Astrocyte (in vitro differentiated cells and primary cell): ENCODE measurements around the gene HACD4.

Experiments used
- EZH2 ChIP-seq: IDR thresholded peaks from 2 replicates; pipeline ENCODE4 v1.6.1; 2012; ENCODE audit warnings: mild to moderate bottlenecking, low read length, inconsistent platforms; ENCODE audit not compliant: insufficient read depth
- TF ChIP-seq, protein P1 (sequence below): IDR thresholded peaks from 2 replicates; pipeline ENCODE4 v1.5.1; 2011; ENCODE audit warnings: low read depth, mild to moderate bottlenecking, inconsistent platforms, low read length, moderate library complexity; ENCODE audit not compliant: insufficient read depth

DNA sequence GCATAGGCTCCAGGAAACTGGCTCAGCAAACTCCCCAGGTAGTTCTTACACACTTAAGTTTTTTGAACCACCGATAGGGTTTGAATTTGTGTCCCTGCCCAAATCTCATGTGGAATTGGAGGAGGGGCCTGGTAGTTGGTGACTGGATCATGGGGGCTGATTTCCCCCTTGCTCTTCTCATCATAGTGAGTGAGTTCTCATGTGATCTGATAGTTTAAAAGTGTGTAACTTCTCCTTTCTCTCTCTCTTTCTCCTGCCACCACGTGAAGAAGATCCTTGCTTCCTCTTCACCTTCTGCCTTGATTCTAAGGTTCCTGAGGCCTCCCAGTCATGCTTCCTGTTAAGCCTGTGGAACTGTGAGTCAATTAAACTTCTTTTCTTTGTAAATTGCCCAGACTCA is 22.4 kb upstream of the HACD4 start:
- TF ChIP-seq, protein P1, sequence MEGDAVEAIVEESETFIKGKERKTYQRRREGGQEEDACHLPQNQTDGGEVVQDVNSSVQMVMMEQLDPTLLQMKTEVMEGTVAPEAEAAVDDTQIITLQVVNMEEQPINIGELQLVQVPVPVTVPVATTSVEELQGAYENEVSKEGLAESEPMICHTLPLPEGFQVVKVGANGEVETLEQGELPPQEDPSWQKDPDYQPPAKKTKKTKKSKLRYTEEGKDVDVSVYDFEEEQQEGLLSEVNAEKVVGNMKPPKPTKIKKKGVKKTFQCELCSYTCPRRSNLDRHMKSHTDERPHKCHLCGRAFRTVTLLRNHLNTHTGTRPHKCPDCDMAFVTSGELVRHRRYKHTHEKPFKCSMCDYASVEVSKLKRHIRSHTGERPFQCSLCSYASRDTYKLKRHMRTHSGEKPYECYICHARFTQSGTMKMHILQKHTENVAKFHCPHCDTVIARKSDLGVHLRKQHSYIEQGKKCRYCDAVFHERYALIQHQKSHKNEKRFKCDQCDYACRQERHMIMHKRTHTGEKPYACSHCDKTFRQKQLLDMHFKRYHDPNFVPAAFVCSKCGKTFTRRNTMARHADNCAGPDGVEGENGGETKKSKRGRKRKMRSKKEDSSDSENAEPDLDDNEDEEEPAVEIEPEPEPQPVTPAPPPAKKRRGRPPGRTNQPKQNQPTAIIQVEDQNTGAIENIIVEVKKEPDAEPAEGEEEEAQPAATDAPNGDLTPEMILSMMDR: no peak
- TF ChIP-seq EZH2: no peak
